SK-N-SH (cell line): ENCODE data around the gene ALDH3A1. TPM values are rescaled to one million over a fixed set of nuclear protein-coding genes. Genes with fewer than 3 reads are reported as not detected.

Experiments
- CTCF ChIA-PET: fragments of 300-600, 350-600 bp; formaldehyde crosslinking; extraction: SDS; loops from one replicate; lab custom pipeline; 2021; lab: Yijun Ruan, JAX
- POLR2A ChIA-PET: fragments of 350-600 bp; sonication (Branson Sonifier 250); formaldehyde crosslinking; extraction: SDS; loops from one replicate; lab custom pipeline; 2020; ENCODE audit warnings: antibody characterized with exemption, inconsistent platforms; lab: Yijun Ruan, JAX
- DNase-seq: peaks from one replicate; pipeline ENCODE4 v3.0.0; 2012
- H2AFZ ChIP-seq: fragments of 200-600 bp; sonication (generic); 2 replicates; pipeline ENCODE4 v1.8.1; 2016; ENCODE audit warnings: antibody characterized with exemption, mild to moderate bottlenecking, low read depth
- H3F3A ChIP-seq: fragments of 200-600 bp; sonication (generic); replicated peaks from 2 replicates; pipeline ENCODE3; 2016; ENCODE audit warnings: antibody characterized with exemption, mild to moderate bottlenecking; ENCODE audit not compliant: insufficient read depth
- H3K27ac ChIP-seq, 2 experiments: fragments of 200-500 bp in 1 of 2; fragments of 200-600 bp in 1 of 2; sonication (Bioruptor generic) in 1 of 2; sonication (generic), shearing (Covaris generic) in 1 of 2; 2 replicates each; pipeline versions ENCODE4 v1.5.1 to v1.6.1; 2014 to 2016; ENCODE audit warnings: low read depth in 2 of 2, inconsistent platforms in 1 of 2, low read length in 1 of 2, mild to moderate bottlenecking in 1 of 2, mixed read lengths in 1 of 2
- H3K27me3 ChIP-seq: fragments of 200-600 bp; sonication (generic), shearing (Covaris generic); 2 replicates; pipeline ENCODE4 v1.6.1; 2016; ENCODE audit warnings: mixed run types; ENCODE audit not compliant: insufficient read depth
- H3K36me3 ChIP-seq, 2 experiments: fragments of 200-500 bp in 1 of 2; fragments of 200-600 bp in 1 of 2; sonication (Bioruptor generic) in 1 of 2; sonication (generic) in 1 of 2; replicated peaks in 1 of 2; 2 replicates each; pipeline versions ENCODE3 to v1.5.1; 2014 to 2016; ENCODE audit warnings: low read length in 1 of 2, mild to moderate bottlenecking in 1 of 2; ENCODE audit not compliant: insufficient read depth in 2 of 2, control insufficient read depth in 1 of 2
- H3K4me1 ChIP-seq, 2 experiments: fragments of 200-500 bp in 1 of 2; fragments of 200-600 bp in 1 of 2; sonication (Bioruptor generic) in 1 of 2; sonication (generic), shearing (Covaris generic) in 1 of 2; 2 replicates each; pipeline versions ENCODE4 v1.5.1 to v1.6.1; 2014 to 2016; ENCODE audit warnings: low read depth in 1 of 2, low read length in 1 of 2, mixed run types in 1 of 2; ENCODE audit not compliant: insufficient read depth in 2 of 2, control insufficient read depth in 1 of 2
- H3K4me2 ChIP-seq: fragments of 200-600 bp; sonication (generic), shearing (Covaris generic); 2 replicates; pipeline ENCODE4 v1.6.1; 2017; ENCODE audit warnings: mixed run types
- H3K4me3 ChIP-seq, 2 experiments: fragments of 200-500 bp in 1 of 2; fragments of 200-600 bp in 1 of 2; sonication (Bioruptor generic) in 1 of 2; sonication (generic), shearing (Covaris generic) in 1 of 2; 2 replicates each; pipeline versions ENCODE4 v1.5.1 to v1.8.1; 2014 to 2016; ENCODE audit warnings: low read depth in 2 of 2, inconsistent platforms in 1 of 2, low read length in 1 of 2, mild to moderate bottlenecking in 1 of 2, mixed read lengths in 1 of 2, moderate library complexity in 1 of 2
- H3K79me2 ChIP-seq: fragments of 200-600 bp; sonication (generic); 2 replicates; pipeline ENCODE4 v1.8.1; 2017; ENCODE audit warnings: mild to moderate bottlenecking; ENCODE audit not compliant: insufficient read depth
- H3K9ac ChIP-seq: fragments of 200-600 bp; sonication (generic); 2 replicates; pipeline ENCODE4 v1.6.1; 2017; ENCODE audit warnings: mixed run types
- H3K9me2 ChIP-seq: fragments of 200-600 bp; sonication (generic); 2 replicates; pipeline ENCODE4 v1.6.1; 2017; ENCODE audit warnings: mixed run types
- H3K9me3 ChIP-seq: fragments of 200-600 bp; sonication (generic); 2 replicates; pipeline ENCODE4 v1.6.1; 2017; ENCODE audit warnings: mixed run types, mild to moderate bottlenecking, moderate library complexity
- H4K20me1 ChIP-seq: fragments of 200-600 bp; sonication (generic); 2 replicates; pipeline ENCODE4 v1.6.1; 2017; ENCODE audit warnings: mild to moderate bottlenecking, mixed run types; ENCODE audit not compliant: insufficient read depth
- CHD2 ChIP-seq: fragments of 150-350 bp; IDR thresholded peaks from 2 replicates; pipeline ENCODE4 v1.6.1; 2018; ENCODE audit warnings: low read length; ENCODE audit not compliant: partially characterized antibody
- CTCF ChIP-seq: fragments of 200-600 bp; sonication (generic); IDR thresholded peaks from 2 replicates; pipeline ENCODE4 v1.6.1; 2017; ENCODE audit warnings: antibody characterized with exemption, mild to moderate bottlenecking, moderate library complexity
- ELF1 ChIP-seq: IDR thresholded peaks from 2 replicates; pipeline ENCODE4 v1.4.0; 2012
- EP300 ChIP-seq, 2 experiments: IDR thresholded peaks; 2 replicates each; pipeline versions ENCODE4 v1.4.0 to v1.6.1; 2012; ENCODE audit warnings: borderline replicate concordance in 1 of 2, low read depth in 1 of 2, low read length in 1 of 2
- FOXM1 ChIP-seq: IDR thresholded peaks from 2 replicates; pipeline ENCODE4 v1.4.0; 2012; ENCODE audit warnings: low read depth, mild to moderate bottlenecking
- GABPA ChIP-seq: IDR thresholded peaks from 2 replicates; pipeline ENCODE4 v1.4.0; 2012; ENCODE audit warnings: low read depth, mild to moderate bottlenecking
- IRF3 ChIP-seq: fragments of 150-350 bp; IDR thresholded peaks from 2 replicates; pipeline ENCODE4 v1.6.1; 2016; ENCODE audit warnings: mild to moderate bottlenecking, low read depth, low read length
- MEF2A ChIP-seq: IDR thresholded peaks from 2 replicates; pipeline ENCODE4 v1.4.0; 2012; ENCODE audit warnings: low read depth, borderline replicate concordance
- MXI1 ChIP-seq: IDR thresholded peaks from 2 replicates; pipeline ENCODE4 v1.6.1; 2012; ENCODE audit warnings: mild to moderate bottlenecking, low read depth, low read length, improper control_type of control experiment
- PBX3 ChIP-seq: IDR thresholded peaks from 2 replicates; pipeline ENCODE4; 2012
- POLR2AphosphoS5 ChIP-seq: IDR thresholded peaks from 2 replicates; pipeline ENCODE4 v1.6.1; 2012; ENCODE audit warnings: low read depth, low read length
- RCOR1 ChIP-seq: fragments of 150-350 bp; IDR thresholded peaks from 2 replicates; pipeline ENCODE4 v1.6.1; 2017; ENCODE audit warnings: antibody characterized with exemption, low read length
- REST ChIP-seq: IDR thresholded peaks from 2 replicates; pipeline ENCODE4 v1.6.1; 2012; ENCODE audit warnings: mild to moderate bottlenecking, low read depth, low read length, moderate library complexity
- RXRA ChIP-seq: IDR thresholded peaks from 2 replicates; pipeline ENCODE4 v1.4.0; 2012; ENCODE audit warnings: low read depth, mild to moderate bottlenecking, borderline replicate concordance
- SIN3A ChIP-seq: IDR thresholded peaks from 2 replicates; pipeline ENCODE4 v1.6.1; 2012; ENCODE audit warnings: low read depth, mild to moderate bottlenecking, low read length, moderate library complexity, borderline replicate concordance
- TEAD4 ChIP-seq: IDR thresholded peaks from 2 replicates; pipeline ENCODE4 v1.4.0; 2012; ENCODE audit warnings: mild to moderate bottlenecking, borderline replicate concordance; ENCODE audit not compliant: insufficient read depth
- USF2 ChIP-seq: fragments of 150-350 bp; IDR thresholded peaks from 2 replicates; pipeline ENCODE4 v1.6.1; 2017; ENCODE audit warnings: antibody characterized with exemption, low read length, low read depth, borderline replicate concordance
- YY1 ChIP-seq: IDR thresholded peaks from 2 replicates; pipeline ENCODE4 v1.4.0; 2012; ENCODE audit warnings: low read depth, mild to moderate bottlenecking
- ZBTB33 ChIP-seq: IDR thresholded peaks from 2 replicates; pipeline ENCODE4 v1.4.0; 2012; ENCODE audit warnings: low read depth, borderline replicate concordance
- WGBS: methylation state at CpG from one replicate; pipeline ENCODE4 v1.1.6; 2017; ENCODE audit warnings: low lambda C conversion rate; 5-methylcytosine and 5-hydroxymethylcytosine counted together
- polyA plus RNA-seq, 3 experiments: library from polyadenylated mRNA; depleted of rRNA; stranded (reverse); fragments of >200 nt; gene quantifications; 2 replicates each; pipeline ENCODE4 v1.2.3, GENCODE V29; 2012

ALDH3A1 gene
- polyA plus RNA-seq, 1 of the 3 experiments (the other 2 are of a cell fraction): 0.79 TPM

- H3K4me3 ChIP-seq: no peak overlapping the region
- ChIA-PET CTCF (interaction anchor here (0.7 to 1.4 kb wide), 4 partner anchors 12 to 55 kb away, joined by 3 to 6 read pairs (median 3); no protein-coding TSS in a partner anchor), POLR2A (no interaction called here)
- no peak overlapping the region for H2AFZ ChIP-seq
- DNase-seq: no peak
- no peaks in the 10 kb centered on the region for H3F3A ChIP-seq
- H3K9ac ChIP-seq: no peak overlapping the region
- no peak overlapping the region for H3K27ac ChIP-seq
- H4K20me1 ChIP-seq: no peaks in the 10 kb centered on the region
- 85% methylated on average over 8 of the region's 12 CpGs for WGBS
- H3K4me2 ChIP-seq: no peak overlapping the region
- TF ChIP-seq RXRA: no peak
- TF ChIP-seq MEF2A: no peak
- TF ChIP-seq PBX3: no peak
- TF ChIP-seq TEAD4: no peak
- no peak for TF ChIP-seq POLR2AphosphoS5
- no peak for TF ChIP-seq ELF1
- no peak for TF ChIP-seq REST
- TF ChIP-seq MXI1: no peak
- TF ChIP-seq YY1: no peak
- TF ChIP-seq IRF3: no peak
- TF ChIP-seq RCOR1: no peak
- TF ChIP-seq SIN3A: no peak
- no peak for TF ChIP-seq ZBTB33
- TF ChIP-seq CTCF: no peak
- no peak for TF ChIP-seq CHD2
- TF ChIP-seq USF2: no peak
- no peak for TF ChIP-seq EP300 (IDR thresholded peaks at IDR 0.05; ENCODE audit: borderline replicate concordance in 1 of 2, low read depth in 1 of 2, low read length in 1 of 2)
- TF ChIP-seq FOXM1: no peak
- TF ChIP-seq GABPA: no peak
- no peaks in the 10 kb centered on the region for H3K79me2 ChIP-seq
- no peaks in the 10 kb centered on the region for H3K36me3 ChIP-seq
- H3K9me2 ChIP-seq: no peaks in the 10 kb centered on the region
- H3K4me1 ChIP-seq: peaks cover 8 to 16% of the 10 kb centered on the region in 2 experiments; a peak in 1 of 4 replicates
- no peaks in the 10 kb centered on the region for H3K9me3 ChIP-seq
- H3K27me3 ChIP-seq: no peaks in the 10 kb centered on the region
These were observed 41.0 kb downstream of the ALDH3A1 start for GRCh38 chr17:19706791-19707727.
